GM21737 (cell line): ENCODE data around the gene ALG5.

Source experiments
- ATAC-seq: cut with Tn5 transposase; IDR thresholded peaks from one replicate; pipeline ENCODE4 v1.9.1; 2021; ENCODE audit warnings: mild to moderate bottlenecking, moderate library complexity; ENCODE audit not compliant: unreplicated experiment

ALG5 gene

GRCh38 chr13:36999054-36999714 lies at the start of gene ALG5:
Gene ALG5, minus strand, starts transcription at chr13:36999340. Its CDS starts 40 bp downstream, at chr13:36999300.
- ATAC-seq: peak; percentile 72

- no peak for ATAC-seq
Observed at GRCh38 chr13:37047846-37048245, 48.7 kb upstream of the ALG5 start.

- no peak for ATAC-seq
Observed at GRCh38 chr13:37047032-37047431, 47.9 kb upstream of the ALG5 start.

- no peak for ATAC-seq
Observed at GRCh38 chr13:37046062-37046461, 46.9 kb upstream of the ALG5 start.

- no peak for ATAC-seq
Observed at GRCh38 chr13:37040789-37041188, 41.6 kb upstream of the ALG5 start.

- ATAC-seq: no peak
Observed at GRCh38 chr13:37039896-37040295, 40.8 kb upstream of the ALG5 start.

GRCh38 chr13:37037241-37037640 lies 38.1 kb upstream of the ALG5 start:
- no peak for ATAC-seq

GRCh38 chr13:37029617-37030016 lies 30.5 kb upstream of the ALG5 start:
- no peak for ATAC-seq

- no peak for ATAC-seq
Observed at GRCh38 chr13:37027639-37028038, 28.5 kb upstream of the ALG5 start.

- no peak for ATAC-seq
Observed at GRCh38 chr13:37026771-37027170, 27.6 kb upstream of the ALG5 start.

GRCh38 chr13:37023871-37024270 lies 24.7 kb upstream of the ALG5 start:
- ATAC-seq: no peak

GRCh38 chr13:37014609-37015008 lies 15.5 kb upstream of the ALG5 start:
- ATAC-seq: no peak

GRCh38 chr13:37011788-37012187 lies 12.6 kb upstream of the ALG5 start:
- no peak for ATAC-seq

GRCh38 chr13:37011002-37011401 lies 11.9 kb upstream of the ALG5 start:
- no peak for ATAC-seq

- no peak for ATAC-seq
Observed at GRCh38 chr13:37010424-37010823, 11.3 kb upstream of the ALG5 start.

GRCh38 chr13:37009692-37010091 lies 10.6 kb upstream of the ALG5 start:
- ATAC-seq: no peak

GRCh38 chr13:37001921-37002250 lies 2.7 kb upstream of the ALG5 start:
- ATAC-seq: no peak

GRCh38 chr13:36998624-36999041 lies 507 bp downstream of the ALG5 start:
- no peak for ATAC-seq

- ATAC-seq: no peak
Observed at GRCh38 chr13:36997716-36998427, 1.3 kb downstream of the ALG5 start.

- no peak for ATAC-seq
Observed at GRCh38 chr13:36992362-36992761, 6.8 kb downstream of the ALG5 start.

- no peak for ATAC-seq
Observed at GRCh38 chr13:36986462-36987240, 12.5 kb downstream of the ALG5 start.

GRCh38 chr13:36981156-36981743 lies 17.9 kb downstream of the ALG5 start:
- no peak for ATAC-seq
